Measurements from ENCODE around the gene COL25A1.
"Not testable (repeated sequence)": the region's sequence is repeated elsewhere in the genome, so short reads cannot be mapped to it uniquely, and the experiment has no call there.

Gene COL25A1

GRCh38 chr4:108903464-108904221 is 398.8 kb downstream of the COL25A1 start:
- DNase-seq (ENCODE audit: low read depth): no peak

GRCh38 chr4:108902769-108903168 is 399.7 kb downstream of the COL25A1 start:
- no peak for DNase-seq (ENCODE audit: low read depth)

GRCh38 chr4:108901291-108901690 is 401.2 kb downstream of the COL25A1 start:
- no peak for DNase-seq (ENCODE audit: low read depth)

GRCh38 chr4:108900018-108900580 is 402.4 kb downstream of the COL25A1 start:
- no peak for DNase-seq (ENCODE audit: low read depth)

- no peak for DNase-seq (ENCODE audit: low read depth)
Observed at GRCh38 chr4:108893468-108893867, 409.0 kb downstream of the COL25A1 start.

- no peak for DNase-seq (ENCODE audit: low read depth)
Observed at GRCh38 chr4:108891896-108892590, 410.4 kb downstream of the COL25A1 start.

- no peak for DNase-seq (ENCODE audit: low read depth)
Observed at GRCh38 chr4:108890484-108890881, 412.0 kb downstream of the COL25A1 start.

- no peak for DNase-seq (ENCODE audit: low read depth)
Observed at GRCh38 chr4:108889696-108890483, 412.6 kb downstream of the COL25A1 start.

GRCh38 chr4:108888769-108889168 is 413.7 kb downstream of the COL25A1 start:
- DNase-seq (ENCODE audit: low read depth): no peak

GRCh38 chr4:108887034-108887433 is 415.4 kb downstream of the COL25A1 start:
- no peak for DNase-seq (ENCODE audit: low read depth)

GRCh38 chr4:108885211-108885610 is 417.2 kb downstream of the COL25A1 start:
- no peak for DNase-seq (ENCODE audit: low read depth)

- DNase-seq (ENCODE audit: low read depth): no peak
Observed at GRCh38 chr4:108884596-108884995, 417.9 kb downstream of the COL25A1 start.

- DNase-seq (ENCODE audit: low read depth): no peak
Observed at GRCh38 chr4:108881986-108882385, 420.5 kb downstream of the COL25A1 start.

GRCh38 chr4:108881190-108881589 is 421.3 kb downstream of the COL25A1 start:
- no peak for DNase-seq (ENCODE audit: low read depth)

- DNase-seq (ENCODE audit: low read depth): no peak
Observed at GRCh38 chr4:108878806-108879205, 423.7 kb downstream of the COL25A1 start.

GRCh38 chr4:108877821-108878220 is 424.6 kb downstream of the COL25A1 start:
- DNase-seq (ENCODE audit: low read depth): no peak

- DNase-seq (ENCODE audit: low read depth): no peak
Observed at GRCh38 chr4:108874806-108875205, 427.7 kb downstream of the COL25A1 start.

GRCh38 chr4:108869970-108870369 is 432.5 kb downstream of the COL25A1 start:
- DNase-seq (ENCODE audit: low read depth): not testable (repeated sequence)

GRCh38 chr4:108868606-108869227 is 433.7 kb downstream of the COL25A1 start:
- no peak for DNase-seq (ENCODE audit: low read depth)

- DNase-seq (ENCODE audit: low read depth): no peak
Observed at GRCh38 chr4:108867476-108867875, 435.0 kb downstream of the COL25A1 start.

- no peak for DNase-seq (ENCODE audit: low read depth)
Observed at GRCh38 chr4:108861334-108861733, 441.1 kb downstream of the COL25A1 start.

- no peak for DNase-seq (ENCODE audit: low read depth)
Observed at GRCh38 chr4:108854786-108855185, 447.7 kb downstream of the COL25A1 start.

All from stimulated activated CD8-positive, alpha-beta memory T cell treated with anti-CD3 and anti-CD28 coated beads, Interleukin-7, amount 100 ng/mL, for 24 hours (primary cell).